Glomerular visceral epithelial cell (primary cell): Measurements from ENCODE around the gene SMU1.

Experiments used
- DNase-seq: peaks from one replicate; pipeline ENCODE4 v3.0.0-alpha.2; 2016; ENCODE audit errors: extremely low spot score

Gene SMU1

GRCh38 chr9:33044677-33045282 is 31.7 kb downstream of the SMU1 start:
- DNase-seq = no peak

GRCh38 chr9:33044162-33044673 is 32.3 kb downstream of the SMU1 start:
- peak; percentile 79 for DNase-seq

- DNase-seq = no peak
Observed at GRCh38 chr9:33043671-33044070, 32.8 kb downstream of the SMU1 start.

GRCh38 chr9:33042473-33042872 is 34.0 kb downstream of the SMU1 start:
- peak; percentile 73 for DNase-seq

GRCh38 chr9:33041432-33042188 is 34.9 kb downstream of the SMU1 start:
- no peak for DNase-seq

- no peak for DNase-seq
Observed at GRCh38 chr9:33040792-33041431, 35.6 kb downstream of the SMU1 start.

- DNase-seq = no peak
Observed at GRCh38 chr9:33032865-33033264, 43.6 kb downstream of the SMU1 start.

- no peak for DNase-seq
Observed at GRCh38 chr9:33032292-33032691, 44.2 kb downstream of the SMU1 start.

GRCh38 chr9:33030285-33030684 is 46.2 kb downstream of the SMU1 start:
- DNase-seq = no peak

- no peak for DNase-seq
Observed at GRCh38 chr9:33029231-33029786, 47.2 kb downstream of the SMU1 start.

- peak; percentile 75 for DNase-seq
Observed at GRCh38 chr9:33025572-33026342, 50.7 kb downstream of the SMU1 start.

GRCh38 chr9:33024966-33025571 is 51.4 kb downstream of the SMU1 start, which contains the start of gene DNAJA1:
Gene DNAJA1, plus strand, starts transcription at chr9:33025273. Its CDS starts 1,212 bp downstream, at chr9:33026485.
- peak; percentile 97 for DNase-seq

GRCh38 chr9:33024126-33024965 is 52.1 kb downstream of the SMU1 start:
- DNase-seq = no peak

- no peak for DNase-seq
Observed at GRCh38 chr9:33023661-33024060, 52.8 kb downstream of the SMU1 start.

GRCh38 chr9:33022755-33023154 is 53.7 kb downstream of the SMU1 start:
- no peak for DNase-seq

GRCh38 chr9:33022303-33022702 is 54.2 kb downstream of the SMU1 start:
- no peak for DNase-seq

- no peak for DNase-seq
Observed at GRCh38 chr9:33019797-33020196, 56.7 kb downstream of the SMU1 start.

- DNase-seq = peak; percentile 16
Observed at GRCh38 chr9:33017283-33018041, 59.0 kb downstream of the SMU1 start.

- DNase-seq = no peak
Observed at GRCh38 chr9:33014665-33015014, 61.8 kb downstream of the SMU1 start.
